Measurements from ENCODE around the gene CYP24A1.

Gene CYP24A1

GRCh38 chr20:54106162-54106561 is 67.6 kb downstream of the CYP24A1 start:
- no peak overlapping the region for H3K4me3 ChIP-seq (ENCODE audit: low read length)
- DNase-seq (ENCODE audit: low read depth), result no peak
- no peak for TF ChIP-seq CTCF (conservative IDR thresholded peaks at IDR 0.05; ENCODE audit: low read length)

GRCh38 chr20:54105653-54106052 is 68.1 kb downstream of the CYP24A1 start:
- no peak for DNase-seq (ENCODE audit: low read depth)

GRCh38 chr20:54104781-54105180 is 69.0 kb downstream of the CYP24A1 start:
- no peak for TF ChIP-seq CTCF (conservative IDR thresholded peaks at IDR 0.05; ENCODE audit: low read length)
- no peak for DNase-seq (ENCODE audit: low read depth)

More at GRCh38 chr20:54105653-54106052, 68.1 kb downstream of the CYP24A1 start:
- H3K4me3 ChIP-seq (ENCODE audit: low read length), result no peak overlapping the region
- no peak for TF ChIP-seq CTCF (conservative IDR thresholded peaks at IDR 0.05; ENCODE audit: low read length)

GRCh38 chr20:54103762-54104600 is 69.8 kb downstream of the CYP24A1 start:
- no peak for DNase-seq (ENCODE audit: low read depth)
- H3K4me3 ChIP-seq (ENCODE audit: low read length), result no peak overlapping the region
- TF ChIP-seq CTCF (conservative IDR thresholded peaks at IDR 0.05; ENCODE audit: low read length), result no peak

More at GRCh38 chr20:54104781-54105180, 69.0 kb downstream of the CYP24A1 start:
- H3K4me3 ChIP-seq (ENCODE audit: low read length), result no peak overlapping the region
